Measurements from ENCODE around the gene ITIH5.

The ITIH5 gene

GRCh38 chr10:7706534-7707073 lies 39.8 kb upstream of the ITIH5 start:
- H3K4me3 ChIP-seq (ENCODE audit: low read depth, low read length), result no peak overlapping the region
- TF ChIP-seq, protein P1, sequence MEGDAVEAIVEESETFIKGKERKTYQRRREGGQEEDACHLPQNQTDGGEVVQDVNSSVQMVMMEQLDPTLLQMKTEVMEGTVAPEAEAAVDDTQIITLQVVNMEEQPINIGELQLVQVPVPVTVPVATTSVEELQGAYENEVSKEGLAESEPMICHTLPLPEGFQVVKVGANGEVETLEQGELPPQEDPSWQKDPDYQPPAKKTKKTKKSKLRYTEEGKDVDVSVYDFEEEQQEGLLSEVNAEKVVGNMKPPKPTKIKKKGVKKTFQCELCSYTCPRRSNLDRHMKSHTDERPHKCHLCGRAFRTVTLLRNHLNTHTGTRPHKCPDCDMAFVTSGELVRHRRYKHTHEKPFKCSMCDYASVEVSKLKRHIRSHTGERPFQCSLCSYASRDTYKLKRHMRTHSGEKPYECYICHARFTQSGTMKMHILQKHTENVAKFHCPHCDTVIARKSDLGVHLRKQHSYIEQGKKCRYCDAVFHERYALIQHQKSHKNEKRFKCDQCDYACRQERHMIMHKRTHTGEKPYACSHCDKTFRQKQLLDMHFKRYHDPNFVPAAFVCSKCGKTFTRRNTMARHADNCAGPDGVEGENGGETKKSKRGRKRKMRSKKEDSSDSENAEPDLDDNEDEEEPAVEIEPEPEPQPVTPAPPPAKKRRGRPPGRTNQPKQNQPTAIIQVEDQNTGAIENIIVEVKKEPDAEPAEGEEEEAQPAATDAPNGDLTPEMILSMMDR (IDR thresholded peaks at IDR 0.05; ENCODE audit: low read depth, low read length), result no peak

GRCh38 chr10:7705341-7705740 lies 38.6 kb upstream of the ITIH5 start:
- TF ChIP-seq, protein P1 (IDR thresholded peaks at IDR 0.05; ENCODE audit: low read depth, low read length), result no peak
- no peak overlapping the region for H3K4me3 ChIP-seq (ENCODE audit: low read depth, low read length)

- no peak overlapping the region for H3K4me3 ChIP-seq (ENCODE audit: low read depth, low read length)
- TF ChIP-seq, protein P1 (IDR thresholded peaks at IDR 0.05; ENCODE audit: low read depth, low read length), result no peak
Observed at GRCh38 chr10:7704071-7705016, 37.6 kb upstream of the ITIH5 start.

DNA sequence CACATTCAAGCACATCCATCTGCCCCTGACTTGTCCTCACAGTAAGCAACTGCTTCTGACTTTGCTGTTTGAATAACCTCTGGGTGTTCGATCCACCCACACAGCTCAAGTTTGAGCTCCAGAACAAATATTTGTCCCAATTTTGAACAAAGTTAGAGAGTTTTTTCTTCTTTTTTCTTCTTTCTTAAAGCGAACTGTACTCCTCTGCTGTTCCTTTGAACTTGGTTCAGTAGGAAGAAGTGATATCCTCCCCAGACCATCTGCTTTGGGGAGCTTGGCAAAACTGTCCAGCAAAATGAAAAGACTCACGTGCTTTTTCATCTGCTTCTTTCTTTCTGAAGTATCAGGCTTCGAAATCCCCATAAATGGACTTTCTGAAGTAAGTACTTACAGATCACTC lies 36.4 kb upstream of the ITIH5 start, which contains the start of gene ITIH2:
TSS of gene ITIH2 (plus strand) at position 177 of the 400 bp plus-strand sequence. CDS start at position 296, 119 bp downstream.
- no peak within 1 kb of the TSS for H3K4me3 ChIP-seq (ENCODE audit: low read depth, low read length)
- TF ChIP-seq, protein P1 (IDR thresholded peaks at IDR 0.05; ENCODE audit: low read depth, low read length), result no peak

GRCh38 chr10:7702288-7702812 lies 35.6 kb upstream of the ITIH5 start:
- TF ChIP-seq, protein P1 (IDR thresholded peaks at IDR 0.05; ENCODE audit: low read depth, low read length), result no peak
- H3K4me3 ChIP-seq (ENCODE audit: low read depth, low read length), result no peak overlapping the region

DNA sequence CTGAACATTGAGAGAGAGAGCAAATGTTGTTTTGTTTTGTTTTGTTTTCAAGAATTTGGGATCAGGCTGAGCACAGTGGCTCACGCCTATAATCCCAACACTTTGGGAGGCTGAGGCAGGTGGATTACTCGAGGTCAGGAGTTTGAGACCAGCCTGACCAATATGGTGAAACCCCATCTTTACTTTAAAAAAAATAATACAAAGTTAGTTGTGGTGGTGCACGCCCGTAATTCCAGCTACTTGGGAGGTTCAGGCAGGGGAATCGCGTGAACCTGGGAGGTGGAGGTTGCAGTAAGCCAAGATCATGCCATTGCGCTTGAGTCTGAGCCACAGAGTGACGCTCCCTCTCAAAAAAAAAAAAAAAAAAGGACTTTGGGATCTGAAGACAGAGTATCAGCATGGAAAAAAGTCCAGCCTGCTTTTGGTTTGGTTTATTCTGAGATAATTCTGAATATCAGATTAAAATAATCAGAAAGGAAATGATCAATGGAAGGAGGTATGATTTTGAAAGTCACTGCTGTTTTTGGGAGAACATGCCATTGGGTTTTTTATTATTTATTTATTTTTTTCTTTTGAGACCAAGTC lies 34.5 kb upstream of the ITIH5 start:
- TF ChIP-seq, protein P1 (IDR thresholded peaks at IDR 0.05; ENCODE audit: low read depth, low read length), result no peak
- H3K4me3 ChIP-seq (ENCODE audit: low read depth, low read length), result no peak overlapping the region

Measured in WI38 (cell line).